ENCODE results near the gene ALDH1B1.

GRCh38 chr9:38376021-38376670, 16.4 kb upstream of the ALDH1B1 start:
- TF ChIP-seq CTCF (IDR thresholded peaks at IDR 0.05): no peak
- no peak for TF ChIP-seq POLR2A (IDR thresholded peaks at IDR 0.05)

All from uterus (tissue), 2 donors.